Loucy (cell line): ENCODE results near the gene ALK.

Experiments
- EZH2phosphoT487 ChIP-seq: fragments of 200-600 bp; IDR thresholded peaks from 2 replicates; pipeline ENCODE4 v1.6.1; 2018; ENCODE audit warnings: antibody characterized with exemption, mild to moderate bottlenecking, moderate library complexity, borderline replicate concordance
- TF ChIP-seq, protein P1 (sequence below): fragments of 200-600 bp; sonication (generic); conservative IDR thresholded peaks from 2 replicates; pipeline ENCODE4 v1.5.1; 2014; ENCODE audit warnings: mild to moderate bottlenecking, antibody characterized with exemption, low read length

DNA sequence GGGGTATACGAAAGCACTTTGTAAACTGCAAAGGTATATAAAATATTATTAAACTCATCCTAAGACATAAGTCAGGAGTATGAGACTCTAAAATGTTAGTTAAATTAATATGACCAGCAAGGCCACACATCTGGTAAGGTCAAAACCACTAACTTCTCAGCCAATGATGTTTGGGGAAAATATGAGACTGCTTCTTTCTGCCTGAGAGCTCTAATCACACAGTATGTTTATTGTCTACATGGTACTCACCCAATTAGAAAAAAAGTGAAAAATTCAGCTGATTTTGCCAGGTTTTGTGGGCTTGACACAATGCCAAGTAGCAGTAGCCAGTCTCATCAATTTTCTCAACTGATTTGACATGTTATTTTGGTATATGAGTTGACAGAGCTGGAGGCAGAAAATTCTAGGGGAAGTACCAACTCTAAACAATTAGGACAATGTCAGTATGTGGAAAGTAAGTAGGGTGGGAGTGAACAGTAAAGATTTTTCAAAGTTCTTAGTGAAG is 87.3 kb downstream of the ALK start:
- TF ChIP-seq, protein P1, sequence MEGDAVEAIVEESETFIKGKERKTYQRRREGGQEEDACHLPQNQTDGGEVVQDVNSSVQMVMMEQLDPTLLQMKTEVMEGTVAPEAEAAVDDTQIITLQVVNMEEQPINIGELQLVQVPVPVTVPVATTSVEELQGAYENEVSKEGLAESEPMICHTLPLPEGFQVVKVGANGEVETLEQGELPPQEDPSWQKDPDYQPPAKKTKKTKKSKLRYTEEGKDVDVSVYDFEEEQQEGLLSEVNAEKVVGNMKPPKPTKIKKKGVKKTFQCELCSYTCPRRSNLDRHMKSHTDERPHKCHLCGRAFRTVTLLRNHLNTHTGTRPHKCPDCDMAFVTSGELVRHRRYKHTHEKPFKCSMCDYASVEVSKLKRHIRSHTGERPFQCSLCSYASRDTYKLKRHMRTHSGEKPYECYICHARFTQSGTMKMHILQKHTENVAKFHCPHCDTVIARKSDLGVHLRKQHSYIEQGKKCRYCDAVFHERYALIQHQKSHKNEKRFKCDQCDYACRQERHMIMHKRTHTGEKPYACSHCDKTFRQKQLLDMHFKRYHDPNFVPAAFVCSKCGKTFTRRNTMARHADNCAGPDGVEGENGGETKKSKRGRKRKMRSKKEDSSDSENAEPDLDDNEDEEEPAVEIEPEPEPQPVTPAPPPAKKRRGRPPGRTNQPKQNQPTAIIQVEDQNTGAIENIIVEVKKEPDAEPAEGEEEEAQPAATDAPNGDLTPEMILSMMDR = no peak
- TF ChIP-seq EZH2phosphoT487 = no peak
